Loucy (cell line): ENCODE data around the gene ARIH2.

Source experiments
- H2AFZ ChIP-seq: fragments of 200-600 bp; sonication (generic); 2 replicates; pipeline ENCODE4 v1.6.0; 2016; ENCODE audit warnings: antibody characterized with exemption, mild to moderate bottlenecking, low read length, moderate library complexity
- H3F3A ChIP-seq: fragments of 200-600 bp; 2 replicates; pipeline ENCODE4 v1.6.0; 2016; ENCODE audit warnings: antibody characterized with exemption, low read depth, mild to moderate bottlenecking
- H3K27me3 ChIP-seq: fragments of 200-600 bp; sonication (generic); 2 replicates; pipeline ENCODE4 v1.6.1; 2014; ENCODE audit warnings: low read length, mild to moderate bottlenecking; ENCODE audit not compliant: insufficient read depth, poor library complexity, severe bottlenecking
- H3K36me3 ChIP-seq: fragments of 200-600 bp; sonication (generic); 2 replicates; pipeline ENCODE4 v1.6.1; 2016; ENCODE audit warnings: low read length; ENCODE audit not compliant: insufficient read depth
- H3K4me1 ChIP-seq: fragments of 200-600 bp; sonication (generic); 2 replicates; pipeline ENCODE4 v1.5.1; 2014; ENCODE audit warnings: low read length, mild to moderate bottlenecking; ENCODE audit not compliant: insufficient read depth, poor library complexity, severe bottlenecking
- H3K4me2 ChIP-seq: fragments of 200-600 bp; sonication (generic); 2 replicates; pipeline ENCODE4 v1.6.0; 2014; ENCODE audit warnings: antibody characterized with exemption, low read length, low read depth, mild to moderate bottlenecking; ENCODE audit not compliant: poor library complexity, severe bottlenecking
- H3K4me3 ChIP-seq: fragments of 200-600 bp; sonication (generic); 2 replicates; pipeline ENCODE4 v1.5.1; 2014; ENCODE audit warnings: low read length, mild to moderate bottlenecking, mixed read lengths; ENCODE audit not compliant: poor library complexity, severe bottlenecking
- H3K79me2 ChIP-seq: fragments of 200-600 bp; sonication (generic); 2 replicates; pipeline ENCODE4 v1.6.1; 2014; ENCODE audit warnings: low read length; ENCODE audit not compliant: insufficient read depth
- H3K9ac ChIP-seq: fragments of 200-600 bp; sonication (generic); 2 replicates; pipeline ENCODE4 v1.6.0; 2014; ENCODE audit warnings: mild to moderate bottlenecking, low read depth, low read length, moderate library complexity; ENCODE audit not compliant: poor library complexity, severe bottlenecking
- H3K9me2 ChIP-seq: fragments of 200-600 bp; sonication (generic); replicated peaks from 2 replicates; pipeline ENCODE4 v1.6.1; 2016; ENCODE audit warnings: low read depth, low read length, mixed read lengths
- H3K9me3 ChIP-seq: fragments of 200-600 bp; sonication (generic); 2 replicates; pipeline ENCODE4 v1.6.1; 2014; ENCODE audit warnings: mild to moderate bottlenecking, antibody characterized with exemption, low read length, low read depth; ENCODE audit not compliant: insufficient read depth
- H4K20me1 ChIP-seq: fragments of 200-600 bp; sonication (generic); 2 replicates; pipeline ENCODE4 v1.6.0; 2014; ENCODE audit warnings: antibody characterized with exemption, low read length, mild to moderate bottlenecking; ENCODE audit not compliant: insufficient read depth, poor library complexity, severe bottlenecking
- EZH2phosphoT487 ChIP-seq: fragments of 200-600 bp; IDR thresholded peaks from 2 replicates; pipeline ENCODE4 v1.6.1; 2018; ENCODE audit warnings: antibody characterized with exemption, mild to moderate bottlenecking, moderate library complexity, borderline replicate concordance
- TF ChIP-seq, protein P1 (sequence below): fragments of 200-600 bp; sonication (generic); conservative IDR thresholded peaks from 2 replicates; pipeline ENCODE4 v1.5.1; 2014; ENCODE audit warnings: mild to moderate bottlenecking, antibody characterized with exemption, low read length

The ARIH2 gene

DNA sequence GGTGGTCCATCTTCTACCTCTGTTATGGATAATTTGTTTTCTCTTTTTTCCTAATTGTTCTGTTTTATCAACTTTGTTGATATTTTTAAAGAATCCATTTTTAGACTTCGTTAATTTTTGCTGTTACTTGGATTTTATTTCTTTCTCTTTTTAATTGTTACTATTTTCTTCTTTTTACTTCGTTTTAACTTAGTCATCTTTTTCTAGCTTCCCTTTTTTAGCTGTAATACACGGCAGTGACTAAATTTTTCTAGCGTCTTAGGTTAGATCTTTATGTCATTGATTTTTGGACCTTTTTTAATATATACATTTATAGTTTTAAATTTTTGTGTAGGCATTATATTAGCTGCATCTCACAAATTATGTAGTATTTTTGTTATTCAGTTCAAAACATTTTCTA, 33.1 kb downstream of the ARIH2 start:
- Histone ChIP-seq H3K79me2 (no peaks in the 10 kb centered on the region), H3K4me2 (no peak overlapping the region), H3K36me3 (no peaks in the 10 kb centered on the region), H2AFZ (no peak overlapping the region), H3K27me3 (no peaks in the 10 kb centered on the region), H3K9ac (no peak overlapping the region), H3K9me2 (no peaks in the 10 kb centered on the region), H3K9me3 (no peaks in the 10 kb centered on the region), H3K4me1 (no peaks in the 10 kb centered on the region), H3F3A (no peaks in the 10 kb centered on the region), H4K20me1 (peaks cover 3% of the 10 kb centered on the region), H3K4me3 (no peak overlapping the region)
- TF ChIP-seq, protein P1, sequence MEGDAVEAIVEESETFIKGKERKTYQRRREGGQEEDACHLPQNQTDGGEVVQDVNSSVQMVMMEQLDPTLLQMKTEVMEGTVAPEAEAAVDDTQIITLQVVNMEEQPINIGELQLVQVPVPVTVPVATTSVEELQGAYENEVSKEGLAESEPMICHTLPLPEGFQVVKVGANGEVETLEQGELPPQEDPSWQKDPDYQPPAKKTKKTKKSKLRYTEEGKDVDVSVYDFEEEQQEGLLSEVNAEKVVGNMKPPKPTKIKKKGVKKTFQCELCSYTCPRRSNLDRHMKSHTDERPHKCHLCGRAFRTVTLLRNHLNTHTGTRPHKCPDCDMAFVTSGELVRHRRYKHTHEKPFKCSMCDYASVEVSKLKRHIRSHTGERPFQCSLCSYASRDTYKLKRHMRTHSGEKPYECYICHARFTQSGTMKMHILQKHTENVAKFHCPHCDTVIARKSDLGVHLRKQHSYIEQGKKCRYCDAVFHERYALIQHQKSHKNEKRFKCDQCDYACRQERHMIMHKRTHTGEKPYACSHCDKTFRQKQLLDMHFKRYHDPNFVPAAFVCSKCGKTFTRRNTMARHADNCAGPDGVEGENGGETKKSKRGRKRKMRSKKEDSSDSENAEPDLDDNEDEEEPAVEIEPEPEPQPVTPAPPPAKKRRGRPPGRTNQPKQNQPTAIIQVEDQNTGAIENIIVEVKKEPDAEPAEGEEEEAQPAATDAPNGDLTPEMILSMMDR, result no peak
- no peak for TF ChIP-seq EZH2phosphoT487

DNA sequence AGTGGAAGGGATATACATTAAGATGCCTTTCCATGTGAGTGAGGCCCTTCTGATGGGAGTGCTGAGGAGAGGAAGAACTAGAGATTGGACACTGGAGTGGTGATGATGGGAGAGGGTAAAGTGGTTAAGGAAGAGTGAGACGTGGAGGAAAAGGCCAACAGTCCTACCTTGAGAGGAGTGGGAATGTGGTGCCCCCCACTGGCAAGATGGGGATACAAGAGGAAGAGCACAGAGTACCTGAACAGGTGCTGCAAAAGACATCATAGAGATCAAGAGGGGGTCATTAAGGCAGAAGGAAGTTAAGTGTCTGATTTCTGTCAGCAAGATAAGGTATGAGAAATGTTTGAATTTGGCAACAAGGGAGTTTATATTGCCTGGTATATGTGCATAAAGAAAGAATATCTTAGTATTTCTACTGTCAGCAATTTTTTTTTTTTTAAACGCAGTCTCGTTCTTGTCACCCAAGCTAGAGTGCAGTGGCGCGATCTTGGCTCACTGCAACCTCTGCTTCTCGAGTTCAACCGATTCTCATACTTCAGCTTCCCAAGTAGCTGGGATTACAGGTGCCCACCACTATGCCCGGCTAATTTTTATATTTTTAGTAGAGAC, 34.0 kb downstream of the ARIH2 start:
- no peaks in the 10 kb centered on the region for H3K79me2 ChIP-seq
- H3K9me2 ChIP-seq, result no peaks in the 10 kb centered on the region
- no peak overlapping the region for H3K4me2 ChIP-seq
- no peaks in the 10 kb centered on the region for H3K27me3 ChIP-seq
- 0 out of 2 replicates have a peak, but pooled peaks cover under 1% of the 10 kb centered on the region for H3K36me3 ChIP-seq
- peaks cover under 1% of the 10 kb centered on the region for H4K20me1 ChIP-seq
- H2AFZ ChIP-seq, result no peak overlapping the region
- H3K9me3 ChIP-seq, result no peaks in the 10 kb centered on the region
- TF ChIP-seq EZH2phosphoT487, result no peak
- TF ChIP-seq, protein P1, result peak; percentile 79
- no peaks in the 10 kb centered on the region for H3F3A ChIP-seq
- no peak overlapping the region for H3K9ac ChIP-seq
- H3K4me3 ChIP-seq, result no peak overlapping the region
- no peaks in the 10 kb centered on the region for H3K4me1 ChIP-seq

DNA sequence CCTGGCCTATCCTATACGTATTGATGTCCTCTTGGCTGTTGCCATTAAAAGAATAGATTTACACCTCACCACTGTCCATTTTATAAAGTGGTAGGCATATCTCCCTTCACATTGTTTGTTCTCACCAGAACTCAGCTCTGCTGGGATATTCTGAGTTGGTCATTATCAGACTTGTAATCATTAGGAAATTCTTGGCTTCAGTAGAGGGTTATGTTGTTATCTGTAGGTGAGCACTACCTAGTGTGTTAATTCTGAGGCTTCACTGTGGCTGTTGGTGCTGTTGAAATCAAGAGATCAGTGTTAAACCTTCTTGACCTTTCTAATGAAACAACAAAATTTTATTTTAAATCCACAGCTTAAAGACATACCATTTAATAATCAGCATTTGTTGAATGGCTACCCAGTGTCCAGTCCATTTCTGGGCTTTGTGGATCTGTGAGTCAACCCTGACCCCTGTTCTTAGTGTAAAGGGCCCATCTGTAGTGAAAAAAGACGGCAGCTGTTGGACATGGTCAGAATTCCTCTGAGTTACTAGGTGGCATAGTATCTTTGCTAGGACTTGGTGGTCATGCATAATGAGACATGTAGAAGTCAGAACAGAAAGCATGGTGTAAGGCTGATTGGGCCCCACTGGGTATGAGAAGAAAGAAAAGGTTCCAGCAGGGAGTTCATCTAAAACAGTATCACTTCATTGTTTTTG, 38.5 kb downstream of the ARIH2 start:
- Histone ChIP-seq H2AFZ (no peak overlapping the region), H3K4me1 (no peaks in the 10 kb centered on the region), H3K36me3 (peaks cover 7% of the 10 kb centered on the region; the same call in 1 of the 2 replicates), H4K20me1 (peaks cover 4% of the 10 kb centered on the region), H3F3A (no peaks in the 10 kb centered on the region), H3K9me2 (no peaks in the 10 kb centered on the region), H3K4me3 (no peak overlapping the region), H3K79me2 (no peaks in the 10 kb centered on the region), H3K9ac (no peak overlapping the region), H3K4me2 (no peak overlapping the region), H3K27me3 (no peaks in the 10 kb centered on the region), H3K9me3 (no peaks in the 10 kb centered on the region)
- TF ChIP-seq EZH2phosphoT487, result no peak
- TF ChIP-seq, protein P1, result no peak
